HEK293T (cell line): ENCODE measurements around the gene PID1.

Experiments
- ARNT ChIP-seq: fragments of 450-650 bp; IDR thresholded peaks from 2 replicates; pipeline ENCODE4 v1.6.1; 2017; ENCODE audit warnings: mild to moderate bottlenecking
- ELF4 ChIP-seq: fragments of 450-650 bp; IDR thresholded peaks from 2 replicates; pipeline ENCODE4 v1.6.1; 2017; ENCODE audit warnings: antibody characterized with exemption
- FOXM1 ChIP-seq: fragments of 450-650 bp; IDR thresholded peaks from 2 replicates; pipeline ENCODE4 v1.6.1; 2017; ENCODE audit warnings: mild to moderate bottlenecking, borderline replicate concordance
- L3MBTL2 ChIP-seq: fragments of 450-650 bp; conservative IDR thresholded peaks from 2 replicates; pipeline ENCODE4 v1.6.1; 2016; ENCODE audit warnings: mild to moderate bottlenecking
- LEF1 ChIP-seq: fragments of 450-650 bp; IDR thresholded peaks from 2 replicates; pipeline ENCODE4 v1.6.1; 2017; ENCODE audit warnings: mild to moderate bottlenecking, borderline replicate concordance
- SUZ12 ChIP-seq: fragments of 450-650 bp; IDR thresholded peaks from 2 replicates; pipeline ENCODE4 v1.6.1; 2016; ENCODE audit warnings: mild to moderate bottlenecking
- TARDBP ChIP-seq: fragments of 450-650 bp; IDR thresholded peaks from 2 replicates; pipeline ENCODE4 v1.6.1; 2016

DNA sequence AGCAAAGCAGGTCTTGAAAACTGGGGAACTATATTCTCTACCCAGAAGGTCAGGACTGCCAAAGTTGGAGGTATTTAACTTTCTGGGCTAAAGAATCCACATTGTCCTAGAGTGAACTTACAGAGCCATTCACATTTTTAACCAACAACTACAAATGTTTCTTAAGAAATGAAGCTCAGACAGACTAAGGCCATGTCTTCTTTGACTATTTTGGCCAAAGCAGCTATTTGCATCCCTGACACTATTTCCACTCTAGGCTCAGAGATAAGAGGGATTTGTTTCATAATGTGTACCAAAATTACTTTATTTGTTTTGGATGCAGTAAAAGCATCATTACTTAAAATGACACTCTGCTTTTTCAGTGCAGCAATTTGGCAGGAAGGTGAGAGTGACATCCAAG is 18.1 kb downstream of the PID1 start:
- TF ChIP-seq ARNT = no peak
- no peak for TF ChIP-seq L3MBTL2
- no peak for TF ChIP-seq FOXM1
- no peak for TF ChIP-seq LEF1
- TF ChIP-seq SUZ12 = no peak
- no peak for TF ChIP-seq ELF4
- no peak for TF ChIP-seq TARDBP
